GM12864 (cell line): ENCODE results near the gene TPRN.

Experiments
- DNase-seq: peaks from one replicate; pipeline ENCODE4 v3.0.0-alpha.2; 2011; ENCODE audit warnings: low read depth
- H3K4me3 ChIP-seq: 2 replicates; pipeline ENCODE4 v1.5.1; 2011; ENCODE audit warnings: mild to moderate bottlenecking, low read depth, low read length, control low read depth
- TF ChIP-seq, protein P1 (sequence below): IDR thresholded peaks from 2 replicates; pipeline ENCODE4 v1.5.1; 2011; ENCODE audit warnings: low read depth, mild to moderate bottlenecking, moderate library complexity, low read length, control low read depth, inconsistent platforms; ENCODE audit errors: missing control alignments

Gene TPRN

DNA sequence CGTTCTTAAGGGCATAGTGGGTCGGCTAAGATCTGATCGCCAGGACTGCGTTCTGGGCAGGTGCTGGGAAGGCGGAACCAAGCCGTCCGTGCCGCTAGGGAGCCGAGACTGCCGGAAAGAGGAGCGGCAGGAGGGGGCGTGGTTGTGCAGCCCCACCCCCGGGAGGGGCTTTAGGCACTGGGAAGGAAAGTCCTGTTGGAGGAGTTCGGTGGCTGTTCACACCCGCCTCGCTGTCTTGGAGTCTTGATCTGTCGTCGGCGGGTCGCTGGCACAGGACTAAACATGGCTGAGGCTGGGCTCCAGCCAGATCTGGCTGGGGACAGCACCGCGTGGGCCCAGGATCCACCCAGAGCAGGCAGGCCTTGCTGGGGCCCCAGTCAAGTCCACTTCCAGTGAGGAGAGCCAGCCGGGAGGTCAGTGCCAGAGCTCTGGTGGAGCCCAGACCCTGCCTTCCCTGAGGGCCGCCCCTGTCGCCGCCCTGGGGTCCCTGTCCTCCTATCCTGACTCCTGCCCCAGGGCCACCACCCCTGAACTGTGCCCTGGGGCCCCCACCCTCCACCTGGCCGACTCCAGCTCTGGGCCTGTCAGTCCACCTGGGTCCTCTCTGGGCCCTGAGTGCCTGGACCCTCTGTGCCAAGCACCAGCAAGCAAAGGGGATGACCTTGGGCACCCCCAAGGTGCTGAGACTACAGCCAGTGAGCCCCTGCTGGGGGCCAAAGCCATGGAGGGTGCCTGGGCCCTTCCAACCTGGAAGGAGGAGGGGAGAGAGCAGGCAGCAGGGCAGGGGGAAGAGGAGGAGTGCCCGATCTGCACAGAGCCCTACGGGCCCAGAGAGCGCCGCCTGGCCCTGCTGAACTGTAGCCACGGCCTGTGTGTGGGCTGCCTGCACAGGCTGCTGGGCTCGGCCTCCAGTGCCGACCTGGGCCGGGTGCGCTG is 17.0 kb upstream of the TPRN start:
- TF ChIP-seq, protein P1, sequence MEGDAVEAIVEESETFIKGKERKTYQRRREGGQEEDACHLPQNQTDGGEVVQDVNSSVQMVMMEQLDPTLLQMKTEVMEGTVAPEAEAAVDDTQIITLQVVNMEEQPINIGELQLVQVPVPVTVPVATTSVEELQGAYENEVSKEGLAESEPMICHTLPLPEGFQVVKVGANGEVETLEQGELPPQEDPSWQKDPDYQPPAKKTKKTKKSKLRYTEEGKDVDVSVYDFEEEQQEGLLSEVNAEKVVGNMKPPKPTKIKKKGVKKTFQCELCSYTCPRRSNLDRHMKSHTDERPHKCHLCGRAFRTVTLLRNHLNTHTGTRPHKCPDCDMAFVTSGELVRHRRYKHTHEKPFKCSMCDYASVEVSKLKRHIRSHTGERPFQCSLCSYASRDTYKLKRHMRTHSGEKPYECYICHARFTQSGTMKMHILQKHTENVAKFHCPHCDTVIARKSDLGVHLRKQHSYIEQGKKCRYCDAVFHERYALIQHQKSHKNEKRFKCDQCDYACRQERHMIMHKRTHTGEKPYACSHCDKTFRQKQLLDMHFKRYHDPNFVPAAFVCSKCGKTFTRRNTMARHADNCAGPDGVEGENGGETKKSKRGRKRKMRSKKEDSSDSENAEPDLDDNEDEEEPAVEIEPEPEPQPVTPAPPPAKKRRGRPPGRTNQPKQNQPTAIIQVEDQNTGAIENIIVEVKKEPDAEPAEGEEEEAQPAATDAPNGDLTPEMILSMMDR = no peak
- no peak for DNase-seq
- H3K4me3 ChIP-seq = no peak overlapping the region

GRCh38 chr9:137216188-137216965 is 15.8 kb upstream of the TPRN start:
- no peak overlapping the region for H3K4me3 ChIP-seq
- TF ChIP-seq, protein P1 = no peak
- no peak for DNase-seq

GRCh38 chr9:137215196-137215986 is 14.8 kb upstream of the TPRN start:
- H3K4me3 ChIP-seq = no peak overlapping the region
- DNase-seq = no peak
- TF ChIP-seq, protein P1 = no peak

DNA sequence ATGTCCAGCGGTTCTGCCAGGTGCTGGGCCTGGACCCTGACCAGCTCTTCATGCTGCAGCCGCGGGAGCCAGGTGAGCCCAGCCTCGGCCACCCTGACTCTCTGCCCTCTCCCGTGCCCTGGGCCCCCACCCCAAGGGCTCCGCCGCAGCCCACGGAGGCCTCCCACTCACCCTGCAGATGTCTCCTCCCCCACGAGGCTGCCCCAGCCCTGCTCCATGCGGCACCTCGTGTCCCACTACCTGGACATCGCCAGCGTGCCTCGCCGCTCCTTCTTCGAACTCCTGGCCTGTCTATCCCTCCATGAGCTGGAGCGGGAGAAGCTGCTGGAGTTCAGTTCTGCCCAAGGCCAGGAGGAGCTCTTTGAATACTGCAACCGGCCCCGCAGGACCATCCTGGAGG is 14.1 kb upstream of the TPRN start:
- TF ChIP-seq, protein P1 = no peak
- DNase-seq = no peak
- no peak overlapping the region for H3K4me3 ChIP-seq

GRCh38 chr9:137213160-137214060 is 12.9 kb upstream of the TPRN start:
- TF ChIP-seq, protein P1 = peak; percentile 16
- no peak for DNase-seq
- H3K4me3 ChIP-seq = no peak overlapping the region

DNA sequence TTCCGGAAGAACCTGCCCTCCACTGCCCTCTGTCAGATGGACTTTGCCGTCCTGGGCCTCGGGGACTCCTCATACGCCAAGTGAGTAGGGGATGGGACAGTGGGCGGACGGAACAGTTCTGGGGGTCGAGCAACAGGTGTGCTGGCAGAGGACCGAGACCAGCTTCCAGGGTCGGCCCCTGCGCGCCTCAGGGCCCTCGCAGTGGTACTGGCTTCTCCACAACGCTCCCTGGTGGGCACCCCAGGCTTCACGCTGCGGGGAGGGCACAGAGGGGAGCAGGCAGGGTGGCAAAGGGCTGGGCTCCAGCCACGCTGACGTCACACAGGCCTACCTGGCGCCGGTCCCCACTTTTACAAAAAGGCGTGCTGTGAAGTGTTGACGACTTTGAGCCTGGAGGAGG is 12.0 kb upstream of the TPRN start:
- H3K4me3 ChIP-seq = no peak overlapping the region
- TF ChIP-seq, protein P1 = no peak
- no peak for DNase-seq
